ENCODE results near the gene SKI. TPM values are rescaled to one million over a fixed set of nuclear protein-coding genes. Genes with fewer than 3 reads are reported as not detected.

SKI gene
- total RNA-seq, 1 donor from 2014 or later, result 132 TPM

- peak overlapping the region; percentile 78 for H3K4me3 Mint-ChIP-seq (ENCODE audit: unreplicated experiment)
- TF ChIP-seq CTCF (IDR thresholded peaks at IDR 0.05), result no peak
- H3K36me3 Mint-ChIP-seq (ENCODE audit: unreplicated experiment), result peaks cover 2% of the 10 kb centered on the region
- no peaks in the 10 kb centered on the region for H3K9me3 Mint-ChIP-seq (ENCODE audit: unreplicated experiment)
- H3K27ac Mint-ChIP-seq (ENCODE audit: unreplicated experiment), result peak overlapping the region; percentile 96
- no peaks in the 10 kb centered on the region for H3K27me3 Mint-ChIP-seq (ENCODE audit: unreplicated experiment)
- peak; percentile 97 for DNase-seq (ENCODE audit: extremely low spot score, unreplicated experiment)
- H3K4me1 Mint-ChIP-seq (ENCODE audit: unreplicated experiment), result peaks cover 24% of the 10 kb centered on the region
These were observed 38.4 kb upstream of the SKI start for GRCh38 chr1:2189459-2190425.

GRCh38 chr1:2190491-2190976 lies 37.6 kb upstream of the SKI start:
- peak overlapping the region; percentile 68 for H3K27ac Mint-ChIP-seq (ENCODE audit: unreplicated experiment)
- no peaks in the 10 kb centered on the region for H3K9me3 Mint-ChIP-seq (ENCODE audit: unreplicated experiment)
- H3K36me3 Mint-ChIP-seq (ENCODE audit: unreplicated experiment), result peaks cover 2% of the 10 kb centered on the region
- no peak for DNase-seq (ENCODE audit: extremely low spot score, unreplicated experiment)
- peak overlapping the region; percentile 50 for H3K4me3 Mint-ChIP-seq (ENCODE audit: unreplicated experiment)
- H3K27me3 Mint-ChIP-seq (ENCODE audit: unreplicated experiment), result no peaks in the 10 kb centered on the region
- no peak for TF ChIP-seq CTCF (IDR thresholded peaks at IDR 0.05)
- H3K4me1 Mint-ChIP-seq (ENCODE audit: unreplicated experiment), result peaks cover 24% of the 10 kb centered on the region

GRCh38 chr1:2192031-2192995 lies 35.8 kb upstream of the SKI start:
- no peak for TF ChIP-seq CTCF (IDR thresholded peaks at IDR 0.05)
- peaks cover 2% of the 10 kb centered on the region for H3K36me3 Mint-ChIP-seq (ENCODE audit: unreplicated experiment)
- peaks cover 24% of the 10 kb centered on the region for H3K4me1 Mint-ChIP-seq (ENCODE audit: unreplicated experiment)
- H3K27me3 Mint-ChIP-seq (ENCODE audit: unreplicated experiment), result no peaks in the 10 kb centered on the region
- no peak overlapping the region for H3K4me3 Mint-ChIP-seq (ENCODE audit: unreplicated experiment)
- no peak for DNase-seq (ENCODE audit: extremely low spot score, unreplicated experiment)
- H3K27ac Mint-ChIP-seq (ENCODE audit: unreplicated experiment), result peak overlapping the region; percentile 54
- H3K9me3 Mint-ChIP-seq (ENCODE audit: unreplicated experiment), result no peaks in the 10 kb centered on the region

- H3K36me3 Mint-ChIP-seq (ENCODE audit: unreplicated experiment), result peaks cover 2% of the 10 kb centered on the region
- DNase-seq (ENCODE audit: extremely low spot score, unreplicated experiment), result no peak
- peak overlapping the region; percentile 65 for H3K27ac Mint-ChIP-seq (ENCODE audit: unreplicated experiment)
- H3K4me3 Mint-ChIP-seq (ENCODE audit: unreplicated experiment), result peak overlapping the region; percentile 67
- H3K9me3 Mint-ChIP-seq (ENCODE audit: unreplicated experiment), result no peaks in the 10 kb centered on the region
- no peak for TF ChIP-seq CTCF (IDR thresholded peaks at IDR 0.05)
- no peaks in the 10 kb centered on the region for H3K27me3 Mint-ChIP-seq (ENCODE audit: unreplicated experiment)
- H3K4me1 Mint-ChIP-seq (ENCODE audit: unreplicated experiment), result peaks cover 24% of the 10 kb centered on the region
These were observed 34.4 kb upstream of the SKI start for GRCh38 chr1:2193514-2194281.

Data from osteocyte (in vitro differentiated cells).